ENCODE data around the gene NR5A1.

DNA sequence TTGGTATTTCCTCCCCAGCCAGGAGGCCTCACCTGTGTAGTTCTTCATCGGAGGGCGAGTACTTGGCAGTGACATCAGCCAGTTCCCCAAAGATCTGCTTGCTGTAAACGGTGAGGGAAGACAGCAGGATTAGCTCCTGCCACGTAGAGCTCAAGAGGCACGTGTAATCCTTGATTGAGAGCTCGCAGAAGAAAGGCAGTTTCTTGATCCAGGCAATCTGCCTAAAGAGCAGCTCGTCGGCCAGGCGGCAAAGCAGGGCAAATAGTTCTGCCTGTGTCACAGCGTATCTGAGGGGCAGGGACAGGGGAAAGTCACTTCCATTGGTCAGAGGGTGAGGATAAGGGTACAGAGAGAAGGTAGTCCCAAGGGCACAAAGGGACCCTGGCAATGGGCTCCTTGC is 28.6 kb upstream of the NR5A1 start:
- TF ChIP-seq, protein P1, sequence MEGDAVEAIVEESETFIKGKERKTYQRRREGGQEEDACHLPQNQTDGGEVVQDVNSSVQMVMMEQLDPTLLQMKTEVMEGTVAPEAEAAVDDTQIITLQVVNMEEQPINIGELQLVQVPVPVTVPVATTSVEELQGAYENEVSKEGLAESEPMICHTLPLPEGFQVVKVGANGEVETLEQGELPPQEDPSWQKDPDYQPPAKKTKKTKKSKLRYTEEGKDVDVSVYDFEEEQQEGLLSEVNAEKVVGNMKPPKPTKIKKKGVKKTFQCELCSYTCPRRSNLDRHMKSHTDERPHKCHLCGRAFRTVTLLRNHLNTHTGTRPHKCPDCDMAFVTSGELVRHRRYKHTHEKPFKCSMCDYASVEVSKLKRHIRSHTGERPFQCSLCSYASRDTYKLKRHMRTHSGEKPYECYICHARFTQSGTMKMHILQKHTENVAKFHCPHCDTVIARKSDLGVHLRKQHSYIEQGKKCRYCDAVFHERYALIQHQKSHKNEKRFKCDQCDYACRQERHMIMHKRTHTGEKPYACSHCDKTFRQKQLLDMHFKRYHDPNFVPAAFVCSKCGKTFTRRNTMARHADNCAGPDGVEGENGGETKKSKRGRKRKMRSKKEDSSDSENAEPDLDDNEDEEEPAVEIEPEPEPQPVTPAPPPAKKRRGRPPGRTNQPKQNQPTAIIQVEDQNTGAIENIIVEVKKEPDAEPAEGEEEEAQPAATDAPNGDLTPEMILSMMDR (IDR thresholded peaks at IDR 0.05), result no peak
- TF ChIP-seq EZH2 (IDR thresholded peaks at IDR 0.05), result no peak
